H1 (cell line): Measurements from ENCODE around the gene EPHB6. TPM values are rescaled to one million over a fixed set of nuclear protein-coding genes. Genes with fewer than 3 reads are reported as not detected.

Experiments
- CTCF ChIA-PET: fragments of 300-600 bp; sonication (Branson Sonifier 250); formaldehyde crosslinking; loops from one replicate; lab custom pipeline; 2021; ENCODE audit not compliant: partially characterized antibody; lab: Charles Lee
- POLR2A ChIA-PET: fragments of 300-600 bp; sonication (Branson Sonifier 250); formaldehyde crosslinking; loops from one replicate; lab custom pipeline; 2021; ENCODE audit warnings: inconsistent platforms; ENCODE audit not compliant: partially characterized antibody; lab: Charles Lee
- DNase-seq, 2 experiments: peaks; one replicate each; pipeline versions ENCODE4 v3.0.0 to v3.0.0-alpha.2; 2010 to 2022; ENCODE audit warnings: low spot score in 2 of 2, low read depth in 1 of 2, mixed read lengths in 1 of 2
- FAIRE-seq: peaks from 2 replicates; lab custom pipeline; 2011; peaks lifted over from hg19 to GRCh38; lab: Jason Lieb, UNC
- H2AFZ ChIP-seq: 2 replicates; pipeline ENCODE4 v1.8.1; 2012; ENCODE audit warnings: low read length, inconsistent platforms
- H2AK5ac ChIP-seq: 2 replicates; pipeline ENCODE4 v1.6.1; 2013; ENCODE audit warnings: low read depth, low read length
- H2BK120ac ChIP-seq: replicated peaks from 2 replicates; pipeline ENCODE3; 2013; ENCODE audit warnings: low read depth, low read length, inconsistent platforms
- H2BK12ac ChIP-seq: 2 replicates; pipeline ENCODE4 v1.6.1; 2013; ENCODE audit warnings: low read depth, low read length
- H2BK15ac ChIP-seq: 2 replicates; pipeline ENCODE4 v1.6.1; 2013; ENCODE audit warnings: low read length
- H2BK20ac ChIP-seq: 2 replicates; pipeline ENCODE4 v1.6.1; 2013; ENCODE audit warnings: low read length
- H2BK5ac ChIP-seq: 2 replicates; pipeline ENCODE4 v1.6.1; 2013; ENCODE audit warnings: low read depth, low read length
- H3K14ac ChIP-seq: 2 replicates; pipeline ENCODE4 v1.6.1; 2013; ENCODE audit warnings: inconsistent platforms; ENCODE audit not compliant: insufficient read length
- H3K18ac ChIP-seq: 2 replicates; pipeline ENCODE4 v1.6.1; 2013; ENCODE audit warnings: low read length; ENCODE audit errors: extremely low read depth
- H3K23ac ChIP-seq: 2 replicates; pipeline ENCODE4 v1.6.1; 2013; ENCODE audit warnings: inconsistent platforms; ENCODE audit not compliant: insufficient read length
- H3K23me2 ChIP-seq: 2 replicates; pipeline ENCODE4 v1.6.1; 2013; ENCODE audit warnings: low read depth, low read length
- H3K27ac ChIP-seq: 2 replicates; pipeline ENCODE4 v1.6.1; 2011; ENCODE audit warnings: low read depth, low read length, inconsistent platforms
- H3K27me3 ChIP-seq, 4 experiments: replicated peaks in 1 of 4; 1 replicate in 1 of 4; 2 replicates in 3 of 4; pipeline versions ENCODE4 v1.6.1 to v1.8.1; 2011 to 2013; ENCODE audit warnings: low read length in 3 of 4, mild to moderate bottlenecking in 3 of 4, inconsistent platforms in 2 of 4, mixed read lengths in 2 of 4, moderate library complexity in 1 of 4; ENCODE audit not compliant: control insufficient read depth in 3 of 4, insufficient read depth in 3 of 4; ENCODE audit errors: extremely low read depth in 1 of 4
- H3K36me3 ChIP-seq, 4 experiments: 2 replicates each; pipeline versions ENCODE4 v1.6.1 to v1.8.1; 2011 to 2013; ENCODE audit warnings: mild to moderate bottlenecking in 4 of 4, low read length in 3 of 4, moderate library complexity in 2 of 4, control low read depth in 1 of 4, inconsistent platforms in 1 of 4; ENCODE audit not compliant: insufficient read depth in 4 of 4, control insufficient read depth in 2 of 4
- H3K4ac ChIP-seq: replicated peaks from 2 replicates; pipeline ENCODE3; 2013; ENCODE audit warnings: low read length, low read depth, mixed read lengths, inconsistent platforms; ENCODE audit not compliant: insufficient read length
- H3K4me1 ChIP-seq, 4 experiments: replicated peaks in 1 of 4; 1 replicate in 1 of 4; 2 replicates in 3 of 4; pipeline versions ENCODE4 v1.6.1 to v1.8.1; 2011 to 2013; ENCODE audit warnings: low read length in 3 of 4, inconsistent platforms in 2 of 4, mixed read lengths in 1 of 4; ENCODE audit not compliant: insufficient read depth in 4 of 4, control insufficient read depth in 3 of 4
- H3K4me2 ChIP-seq, 2 experiments: 2 replicates each; pipeline versions ENCODE4 v1.6.1 to v1.8.1; 2011 to 2013; ENCODE audit warnings: low read depth in 2 of 2, low read length in 2 of 2, control low read depth in 1 of 2, inconsistent platforms in 1 of 2, mild to moderate bottlenecking in 1 of 2; ENCODE audit not compliant: insufficient read depth in 1 of 2
- H3K4me3 ChIP-seq, 4 experiments: fragments of 200-600, 300-600 bp in 1 of 4; sonication (generic), shearing (Covaris generic), sonication (Bioruptor Twin) in 1 of 4; 2 replicates each; pipeline versions ENCODE4 v1.5.1 to v1.8.1; 2011 to 2016; ENCODE audit warnings: low read length in 4 of 4, low read depth in 3 of 4, control low read depth in 2 of 4, inconsistent platforms in 2 of 4, mild to moderate bottlenecking in 2 of 4, mixed read lengths in 1 of 4, moderate library complexity in 1 of 4; ENCODE audit not compliant: insufficient read depth in 2 of 4; ENCODE audit errors: extremely low read depth in 1 of 4
- H3K56ac ChIP-seq: replicated peaks from 2 replicates; pipeline ENCODE3; 2013; ENCODE audit warnings: low read depth, mild to moderate bottlenecking, mixed read lengths, low read length, inconsistent platforms; ENCODE audit not compliant: insufficient read length
- H3K79me1 ChIP-seq: 2 replicates; pipeline ENCODE4 v1.6.1; 2013; ENCODE audit warnings: low read depth, low read length, control low read depth
- H3K79me2 ChIP-seq, 2 experiments: 2 replicates each; pipeline versions ENCODE4 v1.6.1 to v1.8.1; 2012 to 2013; ENCODE audit warnings: low read length in 2 of 2, mild to moderate bottlenecking in 2 of 2, inconsistent platforms in 1 of 2; ENCODE audit not compliant: insufficient read depth in 2 of 2, control insufficient read depth in 1 of 2
- H3K9ac ChIP-seq, 4 experiments: replicated peaks in 1 of 4; 1 replicate in 1 of 4; 2 replicates in 3 of 4; pipeline versions ENCODE4 v1.6.1 to v1.8.1; 2011 to 2013; ENCODE audit warnings: low read depth in 3 of 4, low read length in 3 of 4, control low read depth in 2 of 4, mild to moderate bottlenecking in 2 of 4, moderate library complexity in 2 of 4, inconsistent platforms in 1 of 4; ENCODE audit errors: extremely low read depth in 1 of 4
- H3K9me3 ChIP-seq, 2 experiments: 2 replicates each; pipeline versions ENCODE4 v1.6.1 to v1.8.1; 2012 to 2013; ENCODE audit warnings: mild to moderate bottlenecking in 2 of 2, moderate library complexity in 2 of 2, control low read depth in 1 of 2, inconsistent platforms in 1 of 2, low read depth in 1 of 2, low read length in 1 of 2, mixed read lengths in 1 of 2; ENCODE audit not compliant: insufficient read depth in 2 of 2
- H4K20me1 ChIP-seq, 2 experiments: replicated peaks in 1 of 2; 2 replicates each; pipeline versions ENCODE3 to v1.8.1; 2011 to 2013; ENCODE audit warnings: inconsistent platforms in 2 of 2, low read length in 2 of 2, mild to moderate bottlenecking in 1 of 2; ENCODE audit not compliant: insufficient read depth in 2 of 2, control insufficient read depth in 1 of 2
- H4K5ac ChIP-seq: 2 replicates; pipeline ENCODE4 v1.6.1; 2013; ENCODE audit warnings: low read length, low read depth, mixed read lengths, inconsistent platforms; ENCODE audit not compliant: insufficient read length
- H4K8ac ChIP-seq: 2 replicates; pipeline ENCODE4 v1.8.0; 2013; ENCODE audit warnings: mild to moderate bottlenecking, moderate library complexity, low read length, inconsistent platforms; ENCODE audit not compliant: insufficient read depth; ENCODE audit errors: extremely low read depth
- H4K91ac ChIP-seq: replicated peaks from 2 replicates; pipeline ENCODE3; 2013; ENCODE audit warnings: low read length, mixed read lengths, inconsistent platforms; ENCODE audit not compliant: insufficient read length
- JUN ChIP-seq: IDR thresholded peaks from 2 replicates; pipeline ENCODE4 v1.6.1; 2011; ENCODE audit warnings: low read depth, mild to moderate bottlenecking, improper control_type of control experiment, low read length
- NRF1 ChIP-seq: IDR thresholded peaks from 2 replicates; pipeline ENCODE4 v1.6.1; 2011; ENCODE audit warnings: mild to moderate bottlenecking, low read depth, low read length, improper control_type of control experiment
- POLR2A ChIP-seq, 2 experiments: IDR thresholded peaks; 1 replicate in 1 of 2; 2 replicates in 1 of 2; pipeline ENCODE4 v1.6.1; 2011; ENCODE audit warnings: low read depth in 2 of 2, low read length in 2 of 2, mild to moderate bottlenecking in 2 of 2; ENCODE audit errors: control extremely low read depth in 1 of 2
- POLR2AphosphoS5 ChIP-seq: IDR thresholded peaks from 2 replicates; pipeline ENCODE4 v1.6.1; 2011; ENCODE audit warnings: low read depth, low read length
- POU5F1 ChIP-seq: IDR thresholded peaks from 2 replicates; pipeline ENCODE4 v1.6.1; 2011; ENCODE audit warnings: low read depth, mild to moderate bottlenecking, low read length, moderate library complexity
- RXRA ChIP-seq: IDR thresholded peaks from 2 replicates; pipeline ENCODE4 v1.6.1; 2011; ENCODE audit warnings: low read depth, mild to moderate bottlenecking, low read length, moderate library complexity; ENCODE audit not compliant: insufficient read depth
- SAP30 ChIP-seq: fragments of 300-600 bp; sonication (generic); IDR thresholded peaks from 2 replicates; pipeline ENCODE4 v1.7.1; 2012; ENCODE audit warnings: low read length, moderate library complexity, mild to moderate bottlenecking, inconsistent platforms; ENCODE audit not compliant: insufficient read depth, insufficient replicate concordance
- SIX5 ChIP-seq: IDR thresholded peaks from 2 replicates; pipeline ENCODE4 v1.6.1; 2011; ENCODE audit warnings: mild to moderate bottlenecking, low read depth, low read length
- TCF12 ChIP-seq: IDR thresholded peaks from 2 replicates; pipeline ENCODE4 v1.6.1; 2011; ENCODE audit warnings: low read depth, mild to moderate bottlenecking, low read length
- ZNF274 ChIP-seq: IDR thresholded peaks from 2 replicates; pipeline ENCODE4 v1.7.0; 2012; ENCODE audit warnings: low read length, borderline replicate concordance; ENCODE audit errors: extremely low read depth
- WGBS, 2 experiments: shearing (Covaris generic) in 1 of 2; methylation state at CpG; one replicate each; pipeline versions ENCODE4 v1.1.6 to v1.1.7; 2013 to 2015; ENCODE audit warnings: low lambda C conversion rate in 2 of 2, mixed read lengths in 2 of 2, inconsistent platforms in 1 of 2, low coverage in 1 of 2, missing lambda C conversion rate in 1 of 2; ENCODE audit not compliant: insufficient replicate concordance in 2 of 2, insufficient coverage in 1 of 2, insufficient read length in 1 of 2; ENCODE audit errors: extremely low coverage in 1 of 2, missing lambda C conversion rate in 1 of 2; 5-methylcytosine and 5-hydroxymethylcytosine counted together
- polyA plus RNA-seq, 7 experiments: library from polyadenylated mRNA; depleted of rRNA in 3 of 7; stranded (reverse) in 5 of 7; unstranded in 2 of 7; fragments of >200 nt in 5 of 7; fragments of 200-250 nt in 2 of 7; gene quantifications; 1 replicate in 5 of 7; 2 replicates in 1 of 7; 4 replicates in 1 of 7; pipeline versions ENCODE4 v1.2.1 to v1.2.3, GENCODE V29; 2011 to 2013; ENCODE audit warnings: missing spikeins in 2 of 7, mixed read lengths in 2 of 7
- total RNA-seq: library from RNA; stranded (reverse); fragmentation: NEBNext Ultra II Directional; extraction: Animal tissue kit (Norgen Biotek cat#: 25700); gene quantifications from 2 replicates; pipeline ENCODE4 v1.2.1, GENCODE V29; 2021

Gene EPHB6
- total and polyA plus RNA-seq, 2 of the 8 experiments (the other 6 are each of a cell fraction or from before 2014, with no cell fraction given): 19.7 TPM

DNA sequence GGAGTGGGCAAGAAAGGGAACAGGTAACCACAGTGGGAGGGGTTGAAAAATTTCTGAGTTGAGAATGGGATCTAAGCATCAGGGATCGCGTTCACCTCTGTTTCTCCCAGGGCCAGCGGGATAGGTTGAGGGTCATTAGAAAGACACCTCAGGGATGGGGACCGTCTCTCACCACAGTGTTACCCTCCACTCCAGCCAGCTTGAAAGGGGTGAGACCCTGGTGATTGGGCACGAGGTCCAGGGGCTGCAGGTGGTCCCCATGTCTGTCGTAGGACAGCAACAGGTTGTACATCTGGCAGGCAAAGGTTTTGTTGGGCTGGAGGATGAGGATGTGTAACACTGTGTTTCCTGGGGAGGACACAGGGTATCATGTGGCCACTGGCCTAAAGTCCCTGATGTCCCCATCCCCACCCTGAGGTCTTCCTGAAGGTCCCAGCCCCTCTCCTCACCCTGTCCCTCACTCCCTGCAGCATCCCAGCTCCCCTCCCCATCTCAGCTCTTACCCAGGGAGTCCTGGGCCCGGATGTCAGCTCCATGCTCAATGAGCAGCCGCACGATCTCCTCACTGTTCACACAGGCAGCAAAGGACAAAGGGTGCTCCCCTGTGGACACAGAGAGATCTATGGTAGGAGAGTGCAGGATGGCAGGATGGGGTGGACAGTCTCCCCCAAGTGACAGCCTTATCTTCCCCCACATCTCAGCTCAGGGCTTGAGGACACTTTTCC, 21.5 kb downstream of the EPHB6 start:
- POLR2A ChIA-PET: interaction anchor here (0.6 kb wide), 1 partner anchor 49 kb away, joined by 3 read pairs; no protein-coding TSS in a partner anchor

More for the DNA sequence above, 21.5 kb downstream of the EPHB6 start:
- Histone ChIP-seq H3K4me3 (no peak overlapping the region), H2BK5ac (no peak overlapping the region), H3K23ac (no peak overlapping the region), H2AFZ (no peak overlapping the region), H4K91ac (no peak overlapping the region), H3K36me3 (no peaks in the 10 kb centered on the region), H3K9ac (no peak overlapping the region), H3K9me3 (no peaks in the 10 kb centered on the region), H2BK12ac (no peak overlapping the region), H3K4me2 (no peak overlapping the region), H3K79me1 (no peaks in the 10 kb centered on the region), H3K4me1 (no peaks in the 10 kb centered on the region; a peak in 1 of 7 replicates), H4K5ac (no peak overlapping the region), H4K8ac (no peak overlapping the region), H3K27me3 (peaks cover 0 to 2% (median 0%) of the 10 kb centered on the region in 4 experiments; a peak in 1 of 7 replicates), H3K18ac (no peak overlapping the region), H3K56ac (no peak overlapping the region), H3K4ac (no peak overlapping the region), H3K14ac (no peak overlapping the region), H2AK5ac (no peak overlapping the region), H2BK20ac (no peak overlapping the region), H3K27ac (no peak overlapping the region), H3K79me2 (no peaks in the 10 kb centered on the region), H4K20me1 (no peaks in the 10 kb centered on the region), H2BK120ac (no peak overlapping the region), H3K23me2 (no peaks in the 10 kb centered on the region), H2BK15ac (no peak overlapping the region)
- DNase-seq: no peak
- CTCF ChIA-PET: interaction anchor here (0.6 to 13.9 kb wide), 8 partner anchors 11 to 370 kb away, joined by 3 to 332 read pairs (median 4); no protein-coding TSS in a partner anchor
- 95% methylated on average over 9 of the region's 9 CpGs; no CpG with 5 or more reads in 1 of the 2 experiments for WGBS, 2 experiments
- no peak for FAIRE-seq
- no peak for TF ChIP-seq RXRA
- TF ChIP-seq SAP30: no peak
- no peak for TF ChIP-seq ZNF274
- TF ChIP-seq POLR2A (IDR thresholded peaks at IDR 0.05; ENCODE audit: control extremely low read depth in 1 of 2, low read depth in 2 of 2, low read length in 2 of 2): no peak
- no peak for TF ChIP-seq TCF12
- TF ChIP-seq POU5F1: no peak
- no peak for TF ChIP-seq SIX5
- no peak for TF ChIP-seq POLR2AphosphoS5
- TF ChIP-seq JUN: no peak
- no peak for TF ChIP-seq NRF1
